ENCODE data around the gene KCNT1. TPM values are rescaled to one million over a fixed set of nuclear protein-coding genes. Genes with fewer than 3 reads are reported as not detected.

KCNT1 gene
- polyA plus RNA-seq, 1 experiment = not detected

DNA sequence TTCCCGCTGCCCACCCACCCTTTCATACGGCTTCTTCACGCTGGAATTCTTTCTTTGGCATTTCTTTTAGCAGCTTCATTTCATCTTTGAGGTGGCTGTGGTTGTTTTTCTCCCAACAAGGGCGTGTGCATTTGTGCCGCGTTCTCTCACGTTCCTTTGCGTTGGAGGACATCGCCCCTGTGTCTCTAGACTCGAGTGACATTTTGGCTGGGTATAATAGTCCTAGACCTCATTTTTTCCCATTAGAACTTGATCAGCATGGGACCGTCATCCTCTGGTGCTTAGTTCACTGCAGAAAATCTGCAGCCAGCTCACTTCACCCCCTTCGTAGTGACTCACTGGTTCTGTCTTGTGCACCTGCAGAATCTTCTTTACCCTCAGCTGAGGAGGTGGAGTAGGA is 29.5 kb downstream of the KCNT1 start:
- no peaks in the 10 kb centered on the region for H3K27me3 ChIP-seq (ENCODE audit: control insufficient read depth, insufficient read depth, low read length)
- TF ChIP-seq, protein P1, sequence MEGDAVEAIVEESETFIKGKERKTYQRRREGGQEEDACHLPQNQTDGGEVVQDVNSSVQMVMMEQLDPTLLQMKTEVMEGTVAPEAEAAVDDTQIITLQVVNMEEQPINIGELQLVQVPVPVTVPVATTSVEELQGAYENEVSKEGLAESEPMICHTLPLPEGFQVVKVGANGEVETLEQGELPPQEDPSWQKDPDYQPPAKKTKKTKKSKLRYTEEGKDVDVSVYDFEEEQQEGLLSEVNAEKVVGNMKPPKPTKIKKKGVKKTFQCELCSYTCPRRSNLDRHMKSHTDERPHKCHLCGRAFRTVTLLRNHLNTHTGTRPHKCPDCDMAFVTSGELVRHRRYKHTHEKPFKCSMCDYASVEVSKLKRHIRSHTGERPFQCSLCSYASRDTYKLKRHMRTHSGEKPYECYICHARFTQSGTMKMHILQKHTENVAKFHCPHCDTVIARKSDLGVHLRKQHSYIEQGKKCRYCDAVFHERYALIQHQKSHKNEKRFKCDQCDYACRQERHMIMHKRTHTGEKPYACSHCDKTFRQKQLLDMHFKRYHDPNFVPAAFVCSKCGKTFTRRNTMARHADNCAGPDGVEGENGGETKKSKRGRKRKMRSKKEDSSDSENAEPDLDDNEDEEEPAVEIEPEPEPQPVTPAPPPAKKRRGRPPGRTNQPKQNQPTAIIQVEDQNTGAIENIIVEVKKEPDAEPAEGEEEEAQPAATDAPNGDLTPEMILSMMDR (IDR thresholded peaks at IDR 0.05; ENCODE audit: insufficient read depth, low read depth, low read length) = no peak
- CTCF ChIA-PET = no interaction called here
- no peak overlapping the region for H3K4me3 ChIP-seq (ENCODE audit: low read depth, low read length)
- H3K36me3 ChIP-seq (ENCODE audit: control insufficient read depth, insufficient read depth, low read length) = no peaks in the 10 kb centered on the region
- no peak for DNase-seq (ENCODE audit: low read depth)
- POLR2A ChIA-PET = no interaction called here

- Histone ChIP-seq H3K27me3 (ENCODE audit: control insufficient read depth, insufficient read depth, low read length) (peaks cover 4% of the 10 kb centered on the region), H3K36me3 (ENCODE audit: control insufficient read depth, insufficient read depth, low read length) (no peaks in the 10 kb centered on the region), H3K4me3 (ENCODE audit: low read depth, low read length) (no peak overlapping the region)
- TF ChIP-seq, protein P1 (IDR thresholded peaks at IDR 0.05; ENCODE audit: insufficient read depth, low read depth, low read length) = no peak
- DNase-seq (ENCODE audit: low read depth) = no peak
- ChIA-PET POLR2A (no interaction called here), CTCF (no interaction called here)
Measured at GRCh38 chr9:135732569-135733257, 30.7 kb downstream of the KCNT1 start.

DNA sequence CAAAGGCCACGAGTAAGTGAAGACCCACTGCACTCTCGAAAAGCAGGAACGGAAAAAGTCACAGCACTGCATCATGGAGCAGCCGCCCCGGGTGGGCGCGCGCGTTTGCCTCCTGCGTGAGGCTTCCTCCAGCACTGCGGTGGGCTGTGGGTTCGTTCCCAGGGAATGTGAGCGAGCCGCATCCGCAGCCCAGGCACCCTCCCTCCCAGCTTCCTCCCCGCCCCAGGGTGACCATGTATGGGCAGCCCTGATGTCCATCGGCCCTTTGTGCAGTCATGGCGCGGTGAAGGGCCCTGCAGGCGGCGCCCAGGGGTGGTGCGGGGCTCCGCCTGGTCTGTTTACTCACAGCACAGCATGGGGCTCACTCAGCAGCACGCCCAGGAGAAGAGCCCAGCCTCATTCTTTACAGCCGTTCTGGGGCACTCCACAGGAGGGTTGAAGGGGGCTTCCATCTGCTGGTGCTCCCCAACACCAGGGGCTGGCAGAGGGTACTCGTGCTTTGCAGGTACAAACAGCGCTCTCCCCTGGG is 32.7 kb downstream of the KCNT1 start:
- Histone ChIP-seq H3K36me3 (ENCODE audit: control insufficient read depth, insufficient read depth, low read length) (no peaks in the 10 kb centered on the region), H3K4me3 (ENCODE audit: low read depth, low read length) (no peak overlapping the region), H3K27me3 (ENCODE audit: control insufficient read depth, insufficient read depth, low read length) (peaks cover 4% of the 10 kb centered on the region)
- ChIA-PET CTCF (no interaction called here), POLR2A (no interaction called here)
- TF ChIP-seq, protein P1 (IDR thresholded peaks at IDR 0.05; ENCODE audit: insufficient read depth, low read depth, low read length) = no peak
- no peak for DNase-seq (ENCODE audit: low read depth)

DNA sequence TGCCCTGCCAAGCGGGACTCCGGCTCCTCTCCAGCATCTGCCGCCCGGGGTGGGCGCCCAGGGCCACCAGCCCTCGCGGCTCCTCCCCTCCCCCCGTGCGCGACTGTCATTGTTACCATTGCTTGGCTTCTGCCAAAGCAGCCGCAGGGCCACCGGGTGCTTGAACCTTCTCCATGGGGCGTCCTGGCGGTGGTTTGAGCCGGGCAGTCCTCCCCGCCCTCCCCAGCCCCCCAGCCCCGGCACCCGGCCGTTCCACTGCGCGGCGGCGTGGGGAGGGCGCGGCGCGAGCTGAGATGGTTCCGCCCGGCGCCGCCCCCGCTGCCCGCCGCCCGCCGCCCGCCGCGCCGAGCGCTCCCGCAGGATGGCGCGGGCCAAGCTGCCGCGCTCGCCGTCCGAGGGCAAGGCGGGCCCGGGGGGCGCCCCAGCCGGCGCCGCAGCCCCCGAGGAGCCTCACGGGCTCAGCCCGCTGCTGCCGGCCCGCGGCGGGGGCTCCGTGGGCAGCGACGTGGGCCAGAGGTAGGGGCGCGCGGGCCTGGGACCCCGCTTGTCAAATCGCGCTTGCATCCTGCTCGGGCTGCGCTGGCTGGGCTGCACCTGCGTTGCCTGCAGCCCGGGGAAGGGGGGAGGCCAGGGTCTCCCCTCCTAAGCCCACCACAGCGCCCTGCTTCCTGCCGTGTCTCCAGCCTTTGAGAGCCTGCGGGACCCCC is 34.4 kb downstream of the KCNT1 start:
- H3K36me3 ChIP-seq (ENCODE audit: control insufficient read depth, insufficient read depth, low read length) = no peaks in the 10 kb centered on the region
- no peak for DNase-seq (ENCODE audit: low read depth)
- no peak overlapping the region for H3K4me3 ChIP-seq (ENCODE audit: low read depth, low read length)
- H3K27me3 ChIP-seq (ENCODE audit: control insufficient read depth, insufficient read depth, low read length) = peaks cover 4% of the 10 kb centered on the region
- ChIA-PET POLR2A (no interaction called here), CTCF (no interaction called here)
- TF ChIP-seq, protein P1 (IDR thresholded peaks at IDR 0.05; ENCODE audit: insufficient read depth, low read depth, low read length) = no peak

DNA sequence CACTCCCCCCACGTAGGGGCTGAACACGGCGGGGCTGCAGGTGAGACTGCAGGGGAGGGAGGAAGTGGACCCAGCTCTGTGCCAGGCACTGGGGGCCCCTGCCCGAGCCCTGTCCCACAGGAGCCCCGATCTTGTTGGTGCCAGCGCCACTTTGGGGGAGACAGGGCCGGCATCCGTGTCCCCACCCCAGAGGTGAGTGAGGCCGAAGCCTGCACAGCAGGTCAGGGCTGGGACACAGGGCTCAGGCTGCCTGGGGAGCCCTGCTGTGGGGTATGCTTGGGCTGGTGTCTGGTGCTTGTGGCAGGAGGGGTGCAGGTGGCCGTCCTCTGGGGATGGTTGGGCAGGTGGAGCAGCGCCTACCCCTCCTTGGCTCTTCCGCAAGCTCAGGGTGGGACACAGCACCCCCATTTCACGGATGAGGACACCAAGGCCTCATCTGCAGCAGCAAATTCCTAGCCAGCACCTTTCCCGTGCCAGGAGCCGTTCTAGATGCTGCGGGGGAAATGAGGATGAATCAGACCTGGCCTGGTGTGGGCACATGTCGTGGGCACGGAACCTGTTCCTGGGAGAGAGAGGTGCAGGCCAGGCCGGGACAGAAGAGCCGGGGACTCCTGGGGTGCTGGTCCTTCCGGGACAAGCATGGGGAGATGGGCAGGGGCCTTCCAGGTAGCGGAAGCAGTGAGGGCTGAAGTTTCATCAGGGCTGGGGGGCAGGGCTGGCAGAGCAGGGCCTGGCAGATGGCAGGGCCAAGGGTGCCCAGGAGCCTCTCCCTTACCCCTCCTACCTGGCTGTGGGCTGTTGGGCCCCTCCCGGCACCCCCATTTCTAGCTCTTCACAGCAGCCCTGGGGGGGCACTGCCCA is 35.2 kb downstream of the KCNT1 start:
- H3K4me3 ChIP-seq (ENCODE audit: low read depth, low read length) = no peak overlapping the region
- H3K36me3 ChIP-seq (ENCODE audit: control insufficient read depth, insufficient read depth, low read length) = no peaks in the 10 kb centered on the region
- ChIA-PET CTCF (interaction anchor here (0.8 kb wide), 1 partner anchor 41 kb away, joined by 3 read pairs; no protein-coding TSS in a partner anchor), POLR2A (no interaction called here)
- DNase-seq (ENCODE audit: low read depth) = no peak
- H3K27me3 ChIP-seq (ENCODE audit: control insufficient read depth, insufficient read depth, low read length) = peaks cover 4% of the 10 kb centered on the region
- TF ChIP-seq, protein P1 (IDR thresholded peaks at IDR 0.05; ENCODE audit: insufficient read depth, low read depth, low read length) = no peak

Measured in BJ (cell line).